Measurements from ENCODE around the gene XDH. TPM values are rescaled to one million over a fixed set of nuclear protein-coding genes. Genes with fewer than 3 reads are reported as not detected.

XDH gene
- total and polyA plus RNA-seq, 4 experiments from 2014 or later, result not detected

- no peak overlapping the region for H3K27ac ChIP-seq (ENCODE audit: low read depth, low read length)
- intact Hi-C loops (cut with micrococcal nuclease), result no loop called here
- CTCF ChIA-PET (ENCODE audit: partially characterized antibody), result no interaction called here
Measured at GRCh38 chr2:31353179-31353578, 61.4 kb downstream of the XDH start.

GRCh38 chr2:31349684-31350083 lies 64.9 kb downstream of the XDH start:
- ChIA-PET CTCF (ENCODE audit: partially characterized antibody) (no interaction called here), POLR2A (ENCODE audit: partially characterized antibody) (no interaction called here)
- no peak overlapping the region for H3K4me3 Mint-ChIP-seq
- DNase-seq, result no peak
- peaks cover 0 to 3% (median under 1%) of the 10 kb centered on the region in 8 donors for H3K9me3 Mint-ChIP-seq
- peaks cover 14 to 27% of the 10 kb centered on the region in 2 donors for H3K27me3 Mint-ChIP-seq
- no peak overlapping the region for H3K4me3 ChIP-seq (ENCODE audit: low read length in 2 of 2)
- H3K27me3 ChIP-seq (ENCODE audit: insufficient read depth, low read length), result peaks cover 3% of the 10 kb centered on the region
- no peaks in the 10 kb centered on the region for H3K36me3 ChIP-seq (ENCODE audit: insufficient read depth, low read length)
- no peak overlapping the region for H3K27ac Mint-ChIP-seq
- H3K9me3 ChIP-seq (ENCODE audit: control insufficient read depth in 1 of 2, low read length in 2 of 2), result no peaks in the 10 kb centered on the region
- no peaks in the 10 kb centered on the region for H3K4me1 ChIP-seq (ENCODE audit: insufficient read depth, low read length)
- H3K27ac ChIP-seq (ENCODE audit: low read depth, low read length), result no peak overlapping the region
- intact Hi-C loops (cut with micrococcal nuclease), result no loop called here
- H3K4me1 Mint-ChIP-seq, result no peaks in the 10 kb centered on the region
- no peaks in the 10 kb centered on the region for H3K36me3 Mint-ChIP-seq

More at GRCh38 chr2:31353179-31353578, 61.4 kb downstream of the XDH start:
- H3K27me3 Mint-ChIP-seq, result peaks cover 21 to 31% of the 10 kb centered on the region in 2 donors
- H3K27ac Mint-ChIP-seq, result no peak overlapping the region
- no peak overlapping the region for H3K4me3 Mint-ChIP-seq
- peaks cover 0 to 9% (median 3%) of the 10 kb centered on the region in 8 donors for H3K9me3 Mint-ChIP-seq
- DNase-seq, result no peak
- Histone ChIP-seq H3K4me3 (ENCODE audit: low read length in 2 of 2) (no peak overlapping the region), H3K27me3 (ENCODE audit: insufficient read depth, low read length) (peaks cover 3% of the 10 kb centered on the region), H3K9me3 (ENCODE audit: control insufficient read depth in 1 of 2, low read length in 2 of 2) (no peaks in the 10 kb centered on the region), H3K4me1 (ENCODE audit: insufficient read depth, low read length) (no peaks in the 10 kb centered on the region), H3K36me3 (ENCODE audit: insufficient read depth, low read length) (no peaks in the 10 kb centered on the region)
- POLR2A ChIA-PET (ENCODE audit: partially characterized antibody), result no interaction called here
- no peaks in the 10 kb centered on the region for H3K4me1 Mint-ChIP-seq
- H3K36me3 Mint-ChIP-seq, result no peaks in the 10 kb centered on the region

- DNase-seq, result no peak
- no peak overlapping the region for H3K4me3 ChIP-seq (ENCODE audit: low read length in 2 of 2)
- POLR2A ChIA-PET (ENCODE audit: partially characterized antibody), result no interaction called here
- CTCF ChIA-PET (ENCODE audit: partially characterized antibody), result no interaction called here
- H3K27ac ChIP-seq (ENCODE audit: low read depth, low read length), result no peak overlapping the region
- Mint-ChIP-seq H3K36me3 (no peaks in the 10 kb centered on the region), H3K27ac (no peak overlapping the region), H3K27me3 (peaks cover 11 to 23% of the 10 kb centered on the region in 2 donors), H3K9me3 (peaks cover 0 to 2% (median 0%) of the 10 kb centered on the region in 8 donors), H3K4me3 (no peak overlapping the region), H3K4me1 (no peaks in the 10 kb centered on the region)
- no peaks in the 10 kb centered on the region for H3K9me3 ChIP-seq (ENCODE audit: control insufficient read depth in 1 of 2, low read length in 2 of 2)
- H3K27me3 ChIP-seq (ENCODE audit: insufficient read depth, low read length), result peaks cover 2% of the 10 kb centered on the region
- no peaks in the 10 kb centered on the region for H3K36me3 ChIP-seq (ENCODE audit: insufficient read depth, low read length)
- intact Hi-C loops (cut with micrococcal nuclease), result no loop called here
- no peaks in the 10 kb centered on the region for H3K4me1 ChIP-seq (ENCODE audit: insufficient read depth, low read length)
Measured at GRCh38 chr2:31349160-31349559, 65.4 kb downstream of the XDH start.

- POLR2A ChIA-PET (ENCODE audit: partially characterized antibody), result no interaction called here
Measured at GRCh38 chr2:31348618-31349017, 65.9 kb downstream of the XDH start.

GRCh38 chr2:31347750-31348149 lies 66.8 kb downstream of the XDH start:
- Mint-ChIP-seq H3K27me3 (peaks cover 11 to 19% of the 10 kb centered on the region in 2 donors), H3K9me3 (peaks cover 0 to 2% (median 0%) of the 10 kb centered on the region in 8 donors), H3K27ac (no peak overlapping the region), H3K4me3 (no peak overlapping the region), H3K36me3 (no peaks in the 10 kb centered on the region), H3K4me1 (no peaks in the 10 kb centered on the region)
- Histone ChIP-seq H3K4me1 (ENCODE audit: insufficient read depth, low read length) (no peaks in the 10 kb centered on the region), H3K27ac (ENCODE audit: low read depth, low read length) (no peak overlapping the region), H3K36me3 (ENCODE audit: insufficient read depth, low read length) (no peaks in the 10 kb centered on the region), H3K4me3 (ENCODE audit: low read length in 2 of 2) (no peak overlapping the region), H3K27me3 (ENCODE audit: insufficient read depth, low read length) (no peaks in the 10 kb centered on the region), H3K9me3 (ENCODE audit: control insufficient read depth in 1 of 2, low read length in 2 of 2) (no peaks in the 10 kb centered on the region)
- DNase-seq, result no peak
- CTCF ChIA-PET (ENCODE audit: partially characterized antibody), result interaction anchor here (0.6 kb wide), 1 partner anchor 14 kb away, joined by 3 read pairs; no protein-coding TSS in a partner anchor
- POLR2A ChIA-PET (ENCODE audit: partially characterized antibody), result no interaction called here
- intact Hi-C loops (cut with micrococcal nuclease), result no loop called here

More at GRCh38 chr2:31348618-31349017, 65.9 kb downstream of the XDH start:
- no peaks in the 10 kb centered on the region for H3K4me1 Mint-ChIP-seq
- H3K4me1 ChIP-seq (ENCODE audit: insufficient read depth, low read length), result no peaks in the 10 kb centered on the region
- no peak overlapping the region for H3K27ac Mint-ChIP-seq
- peaks cover 0 to 2% (median 0%) of the 10 kb centered on the region in 8 donors for H3K9me3 Mint-ChIP-seq
- H3K27ac ChIP-seq (ENCODE audit: low read depth, low read length), result no peak overlapping the region
- H3K36me3 ChIP-seq (ENCODE audit: insufficient read depth, low read length), result no peaks in the 10 kb centered on the region
- DNase-seq, result no peak
- CTCF ChIA-PET (ENCODE audit: partially characterized antibody), result no interaction called here
- no peaks in the 10 kb centered on the region for H3K9me3 ChIP-seq (ENCODE audit: control insufficient read depth in 1 of 2, low read length in 2 of 2)
- no peaks in the 10 kb centered on the region for H3K27me3 ChIP-seq (ENCODE audit: insufficient read depth, low read length)
- H3K36me3 Mint-ChIP-seq, result no peaks in the 10 kb centered on the region
- H3K4me3 ChIP-seq (ENCODE audit: low read length in 2 of 2), result no peak overlapping the region
- no peak overlapping the region for H3K4me3 Mint-ChIP-seq
- intact Hi-C loops (cut with micrococcal nuclease), result no loop called here
- H3K27me3 Mint-ChIP-seq, result peaks cover 11 to 23% of the 10 kb centered on the region in 2 donors

GRCh38 chr2:31347319-31347718 lies 67.2 kb downstream of the XDH start:
- no peaks in the 10 kb centered on the region for H3K36me3 ChIP-seq (ENCODE audit: insufficient read depth, low read length)
- Mint-ChIP-seq H3K27me3 (peaks cover 11 to 16% of the 10 kb centered on the region in 2 donors), H3K27ac (no peak overlapping the region), H3K4me3 (no peak overlapping the region), H3K4me1 (no peaks in the 10 kb centered on the region), H3K36me3 (no peaks in the 10 kb centered on the region), H3K9me3 (peaks cover 0 to 1% (median 0%) of the 10 kb centered on the region in 8 donors)
- intact Hi-C loops (cut with micrococcal nuclease), result no loop called here
- H3K4me1 ChIP-seq (ENCODE audit: insufficient read depth, low read length), result no peaks in the 10 kb centered on the region
- DNase-seq, result no peak
- no peaks in the 10 kb centered on the region for H3K27me3 ChIP-seq (ENCODE audit: insufficient read depth, low read length)
- H3K27ac ChIP-seq (ENCODE audit: low read depth, low read length), result no peak overlapping the region
- ChIA-PET POLR2A (ENCODE audit: partially characterized antibody) (no interaction called here), CTCF (ENCODE audit: partially characterized antibody) (interaction anchor here (0.6 kb wide), 1 partner anchor 14 kb away, joined by 3 read pairs; no protein-coding TSS in a partner anchor)
- H3K9me3 ChIP-seq (ENCODE audit: control insufficient read depth in 1 of 2, low read length in 2 of 2), result no peaks in the 10 kb centered on the region
- no peak overlapping the region for H3K4me3 ChIP-seq (ENCODE audit: low read length in 2 of 2)

GRCh38 chr2:31344447-31344846 lies 70.1 kb downstream of the XDH start:
- Mint-ChIP-seq H3K27ac (no peak overlapping the region), H3K36me3 (no peaks in the 10 kb centered on the region), H3K9me3 (no peaks in the 10 kb centered on the region), H3K27me3 (peaks cover 10 to 11% of the 10 kb centered on the region in 2 donors), H3K4me3 (no peak overlapping the region), H3K4me1 (no peaks in the 10 kb centered on the region)
- H3K27ac ChIP-seq (ENCODE audit: low read depth, low read length), result no peak overlapping the region
- no peaks in the 10 kb centered on the region for H3K9me3 ChIP-seq (ENCODE audit: control insufficient read depth in 1 of 2, low read length in 2 of 2)
- no peak overlapping the region for H3K4me3 ChIP-seq (ENCODE audit: low read length in 2 of 2)
- ChIA-PET CTCF (ENCODE audit: partially characterized antibody) (interaction anchor here (1.6 kb wide), 1 partner anchor 11 kb away, joined by 12 read pairs; no protein-coding TSS in a partner anchor), POLR2A (ENCODE audit: partially characterized antibody) (no interaction called here)
- intact Hi-C loops (cut with micrococcal nuclease), result no loop called here
- no peaks in the 10 kb centered on the region for H3K36me3 ChIP-seq (ENCODE audit: insufficient read depth, low read length)
- no peaks in the 10 kb centered on the region for H3K4me1 ChIP-seq (ENCODE audit: insufficient read depth, low read length)
- H3K27me3 ChIP-seq (ENCODE audit: insufficient read depth, low read length), result no peaks in the 10 kb centered on the region
- no peak for DNase-seq

GRCh38 chr2:31341351-31341750 lies 73.2 kb downstream of the XDH start:
- intact Hi-C loops (cut with micrococcal nuclease), result no loop called here
- no peak for DNase-seq
- Histone ChIP-seq H3K4me3 (ENCODE audit: low read length in 2 of 2) (no peak overlapping the region), H3K36me3 (ENCODE audit: insufficient read depth, low read length) (no peaks in the 10 kb centered on the region), H3K27me3 (ENCODE audit: insufficient read depth, low read length) (no peaks in the 10 kb centered on the region), H3K4me1 (ENCODE audit: insufficient read depth, low read length) (no peaks in the 10 kb centered on the region), H3K9me3 (ENCODE audit: control insufficient read depth in 1 of 2, low read length in 2 of 2) (no peaks in the 10 kb centered on the region), H3K27ac (ENCODE audit: low read depth, low read length) (no peak overlapping the region)
- no peaks in the 10 kb centered on the region for H3K9me3 Mint-ChIP-seq
- H3K36me3 Mint-ChIP-seq, result no peaks in the 10 kb centered on the region
- H3K27me3 Mint-ChIP-seq, result peaks cover 7 to 10% of the 10 kb centered on the region in 2 donors
- CTCF ChIA-PET (ENCODE audit: partially characterized antibody), result interaction anchor here (0.9 kb wide), 1 partner anchor 14 kb away, joined by 3 read pairs; no protein-coding TSS in a partner anchor
- POLR2A ChIA-PET (ENCODE audit: partially characterized antibody), result no interaction called here
- no peak overlapping the region for H3K27ac Mint-ChIP-seq
- H3K4me3 Mint-ChIP-seq, result no peak overlapping the region
- H3K4me1 Mint-ChIP-seq, result no peaks in the 10 kb centered on the region

Data from CD4-positive, alpha-beta memory T cell (primary cell).